Measurements from ENCODE around the gene ADD1.
A peak's percentile ranks its signal among the peaks of the same experiment; 100 is the strongest.

Gene ADD1

DNA sequence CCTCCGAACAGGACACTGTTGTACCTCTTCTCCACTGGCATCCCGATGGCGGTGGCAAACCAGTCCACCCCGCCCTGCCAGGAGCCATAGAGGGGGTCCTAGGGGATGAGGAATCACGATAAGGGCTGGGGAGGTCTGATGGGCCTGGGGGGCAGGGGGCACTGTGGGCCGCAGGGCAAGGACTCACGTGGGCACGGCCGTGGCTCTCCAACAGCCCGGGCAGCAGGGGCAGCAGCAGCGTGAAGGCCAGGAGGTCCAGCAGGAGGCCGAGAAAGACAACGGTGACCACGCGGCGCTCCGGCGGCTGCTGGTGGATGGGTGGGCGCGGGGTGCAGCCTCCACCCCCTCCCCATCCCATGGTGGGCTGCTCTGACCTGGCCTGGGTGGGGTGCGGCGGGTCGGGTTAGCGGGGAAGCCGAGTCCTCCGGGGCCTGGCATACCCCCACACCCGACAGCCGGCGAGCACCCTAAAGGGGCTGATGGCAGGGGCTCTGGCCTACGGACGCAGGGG, 90.0 kb downstream of the ADD1 start:
- peak overlapping the region; percentile 80 to 97 for H3K4me3 ChIP-seq
- TF ChIP-seq, protein P1, sequence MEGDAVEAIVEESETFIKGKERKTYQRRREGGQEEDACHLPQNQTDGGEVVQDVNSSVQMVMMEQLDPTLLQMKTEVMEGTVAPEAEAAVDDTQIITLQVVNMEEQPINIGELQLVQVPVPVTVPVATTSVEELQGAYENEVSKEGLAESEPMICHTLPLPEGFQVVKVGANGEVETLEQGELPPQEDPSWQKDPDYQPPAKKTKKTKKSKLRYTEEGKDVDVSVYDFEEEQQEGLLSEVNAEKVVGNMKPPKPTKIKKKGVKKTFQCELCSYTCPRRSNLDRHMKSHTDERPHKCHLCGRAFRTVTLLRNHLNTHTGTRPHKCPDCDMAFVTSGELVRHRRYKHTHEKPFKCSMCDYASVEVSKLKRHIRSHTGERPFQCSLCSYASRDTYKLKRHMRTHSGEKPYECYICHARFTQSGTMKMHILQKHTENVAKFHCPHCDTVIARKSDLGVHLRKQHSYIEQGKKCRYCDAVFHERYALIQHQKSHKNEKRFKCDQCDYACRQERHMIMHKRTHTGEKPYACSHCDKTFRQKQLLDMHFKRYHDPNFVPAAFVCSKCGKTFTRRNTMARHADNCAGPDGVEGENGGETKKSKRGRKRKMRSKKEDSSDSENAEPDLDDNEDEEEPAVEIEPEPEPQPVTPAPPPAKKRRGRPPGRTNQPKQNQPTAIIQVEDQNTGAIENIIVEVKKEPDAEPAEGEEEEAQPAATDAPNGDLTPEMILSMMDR (IDR thresholded peaks at IDR 0.05), result no peak
- intact Hi-C loops (cut with DNase I; ENCODE audit: low total_unique reads), result loop anchor here (10.0 kb wide), 2 partner anchors 169 to 1959 kb away; partner anchors contain the start of gene DGKQ
- H3K4me1 ChIP-seq, result peaks cover 0 to 53% (median 28%) of the 10 kb centered on the region in 4 donors
- peaks cover 9 to 59% (median 45%) of the 10 kb centered on the region in 3 donors for H3K36me3 ChIP-seq
- peak overlapping the region; percentile 82 to 92 for H3K27ac ChIP-seq
- peak in 1 of 2 donors; percentile 31 for DNase-seq
- H3K27me3 ChIP-seq, result no peaks in the 10 kb centered on the region
- no peaks in the 10 kb centered on the region for H3K9me3 ChIP-seq

DNA sequence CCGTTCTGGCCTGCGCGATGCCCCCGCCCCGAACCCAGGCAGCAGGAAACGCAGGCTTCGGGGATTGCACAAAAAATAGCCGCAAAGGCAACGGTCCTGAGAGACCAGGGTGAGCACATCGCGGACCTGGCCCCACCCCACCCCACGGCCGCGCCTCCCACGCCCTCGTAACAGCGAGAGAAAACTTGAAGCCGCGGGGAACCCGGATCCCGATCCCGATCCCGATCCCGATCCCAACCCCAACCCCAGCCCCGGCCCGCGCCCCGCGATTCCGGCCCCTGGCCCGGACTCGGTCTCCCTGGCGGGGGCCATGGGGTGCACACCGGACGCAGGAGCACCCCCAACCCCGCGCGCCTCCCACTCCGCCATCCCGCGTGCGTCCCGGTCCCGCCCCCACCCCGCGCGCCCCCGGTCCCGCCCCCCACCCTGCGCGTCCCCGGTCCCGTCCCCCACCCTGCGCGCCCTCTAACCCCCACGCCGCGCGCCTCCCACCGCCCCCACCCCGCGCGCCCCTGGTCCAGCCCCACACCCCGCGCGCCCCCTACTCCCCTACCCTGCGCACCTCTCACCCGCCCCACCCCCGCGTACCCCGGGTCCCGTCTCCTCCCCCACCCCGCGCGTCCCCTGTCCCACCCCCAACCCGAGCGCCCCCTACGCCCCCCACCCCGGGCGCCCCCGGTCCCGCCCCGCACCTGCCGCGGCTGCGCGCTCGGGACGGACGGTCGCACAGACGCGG, 90.6 kb downstream of the ADD1 start:
- no peaks in the 10 kb centered on the region for H3K9me3 ChIP-seq
- DNase-seq, result peak; percentile 74 to 85
- H3K4me1 ChIP-seq, result peaks cover 0 to 53% (median 28%) of the 10 kb centered on the region in 4 donors
- H3K27ac ChIP-seq, result peak overlapping the region; percentile 82 to 92
- peaks cover 14 to 59% (median 45%) of the 10 kb centered on the region in 3 donors for H3K36me3 ChIP-seq
- TF ChIP-seq, protein P1 (IDR thresholded peaks at IDR 0.05), result no peak
- H3K4me3 ChIP-seq, result peak overlapping the region; percentile 80 to 97
- intact Hi-C loops (cut with DNase I; ENCODE audit: low total_unique reads), result loop anchor here (10.0 kb wide), 2 partner anchors 169 to 1959 kb away; partner anchors contain the start of gene DGKQ
- H3K27me3 ChIP-seq, result no peaks in the 10 kb centered on the region

DNA sequence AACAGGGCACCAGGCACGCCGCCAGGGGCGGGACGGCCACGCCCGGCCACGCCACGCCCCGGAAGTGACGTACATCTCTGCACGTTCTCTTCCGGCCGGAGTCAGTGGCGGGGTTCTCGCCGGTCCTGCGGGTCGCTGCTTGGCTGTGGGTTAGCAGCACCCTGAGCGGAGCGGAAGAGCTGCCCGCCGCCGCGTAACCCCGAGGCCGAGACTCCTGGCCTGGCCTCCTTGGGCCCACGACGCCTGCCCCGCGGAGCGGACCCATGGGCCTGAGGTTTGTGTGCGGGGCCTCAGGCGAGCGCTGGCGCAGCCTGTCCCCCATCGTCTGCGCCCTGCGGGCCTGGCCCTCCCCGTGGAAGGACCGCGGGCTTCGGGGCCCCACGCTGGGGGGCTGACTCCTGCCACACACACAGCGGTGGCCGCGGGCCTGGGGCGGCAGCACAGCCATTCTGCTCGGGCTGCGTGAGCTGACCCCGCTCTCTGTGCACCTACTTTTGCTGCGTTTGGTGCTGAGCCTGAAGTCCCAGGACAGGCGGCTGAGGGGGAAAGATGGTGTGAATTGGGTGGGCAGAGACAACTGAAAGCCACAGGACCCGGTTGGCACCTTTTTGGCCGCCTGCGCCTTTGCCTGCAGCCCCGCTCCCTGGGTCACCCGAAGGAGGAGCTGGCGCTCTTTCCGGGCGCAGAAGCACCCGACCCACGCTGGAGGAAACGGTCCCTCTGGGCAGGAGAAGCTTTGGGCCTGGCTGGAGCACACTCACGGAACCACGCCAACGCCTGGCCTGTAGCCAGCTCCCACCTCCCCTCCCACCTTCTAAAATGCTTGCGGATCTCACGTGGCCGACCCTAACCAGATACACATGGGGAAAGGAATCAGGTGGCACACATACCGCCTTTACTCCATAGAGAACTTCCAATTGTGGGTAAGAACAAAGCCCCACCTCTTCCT, 91.4 kb downstream of the ADD1 start:
- no peaks in the 10 kb centered on the region for H3K27me3 ChIP-seq
- H3K9me3 ChIP-seq, result no peaks in the 10 kb centered on the region
- H3K4me3 ChIP-seq, result peak overlapping the region; percentile 80 to 97
- intact Hi-C loops (cut with DNase I; ENCODE audit: low total_unique reads), result loop anchor here (5.0 to 10.0 kb wide), 3 partner anchors 93 to 1960 kb away; partner anchors contain the start of genes ADD1 and DGKQ
- H3K36me3 ChIP-seq, result peaks cover 23 to 59% (median 47%) of the 10 kb centered on the region in 3 donors
- H3K27ac ChIP-seq, result peak overlapping the region; percentile 82 to 92
- peaks cover 0 to 53% (median 28%) of the 10 kb centered on the region in 4 donors for H3K4me1 ChIP-seq
- TF ChIP-seq, protein P1 (IDR thresholded peaks at IDR 0.05), result no peak
- DNase-seq, result peak; percentile 93 to 96

DNA sequence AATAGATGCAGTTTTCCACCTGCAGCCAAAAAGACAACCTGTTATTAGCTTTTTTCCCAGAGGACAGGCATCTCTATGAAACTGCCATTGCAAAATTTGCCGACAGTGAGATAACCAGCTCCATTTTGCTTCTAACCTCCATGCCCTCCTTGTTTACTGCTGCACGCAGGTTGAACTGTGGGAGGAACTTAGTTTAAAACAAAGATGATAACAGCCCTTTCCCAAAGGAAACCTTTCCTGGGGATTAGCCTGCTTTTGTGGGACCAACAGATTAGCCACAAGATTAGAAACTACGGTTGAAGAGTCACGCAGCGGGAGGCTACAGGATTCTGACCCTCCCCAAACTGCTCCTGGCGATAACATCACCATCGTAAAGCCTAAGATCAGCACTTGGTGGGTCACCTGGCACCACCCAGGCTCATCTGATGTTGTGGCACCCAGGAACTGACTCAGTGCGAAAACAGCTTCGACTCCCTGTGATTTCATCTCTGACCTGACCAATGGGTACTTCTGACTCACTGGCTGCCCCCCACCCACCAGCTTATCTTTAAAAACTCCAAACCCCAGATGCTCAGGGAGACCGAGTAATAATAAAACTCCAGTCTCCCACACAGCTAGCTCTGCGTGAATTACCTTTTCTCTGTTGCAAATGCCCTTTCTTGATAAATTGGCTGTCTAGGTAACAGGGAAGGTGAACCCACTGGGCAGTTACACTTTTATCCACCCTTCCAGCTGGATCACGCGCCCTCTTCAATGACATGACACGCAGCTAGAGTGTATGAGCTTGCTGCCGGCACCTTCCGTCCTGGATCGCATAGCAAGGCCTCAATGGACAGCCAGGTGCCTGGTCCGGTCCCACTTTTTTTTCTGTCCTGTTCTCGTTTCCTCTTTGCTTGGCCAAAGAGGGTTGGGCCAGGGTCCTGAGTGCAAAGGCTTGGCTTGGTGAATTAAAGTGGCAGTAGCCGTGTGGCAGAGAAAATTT, 92.4 kb downstream of the ADD1 start:
- TF ChIP-seq, protein P1 (IDR thresholded peaks at IDR 0.05), result no peak
- Histone ChIP-seq H3K4me3 (peak overlapping the region; percentile 80 to 97), H3K36me3 (peaks cover 32 to 59% (median 47%) of the 10 kb centered on the region in 3 donors), H3K27me3 (no peaks in the 10 kb centered on the region), H3K27ac (peak overlapping the region; percentile 82 to 92), H3K4me1 (peaks cover 0 to 46% (median 28%) of the 10 kb centered on the region in 4 donors), H3K9me3 (no peaks in the 10 kb centered on the region)
- intact Hi-C loops (cut with DNase I; ENCODE audit: low total_unique reads), result loop anchor here (5.0 to 10.0 kb wide), 3 partner anchors 94 to 1961 kb away; partner anchors contain the start of genes ADD1 and DGKQ
- peak; percentile 18 to 51 for DNase-seq
